GM12878 (cell line): ENCODE measurements around the gene ITPR3. TPM values are rescaled to one million over a fixed set of nuclear protein-coding genes. Genes with fewer than 3 reads are reported as not detected.

Source experiments
- ATAC-seq: fragments of 200-7000 bp; cut with Tn5 transposase; 3 replicates; pipeline ENCODE4 v1.9.1; 2020; ENCODE audit warnings: mild to moderate bottlenecking, moderate library complexity
- BruUV-seq: library from RNA; stranded (reverse); fragments of 400-500 nt; replicated peaks from 2 replicates; lab custom pipeline; 2021; lab: Mats Ljungman, UMichigan
- CTCF ChIA-PET: fragments of 300-600 bp; sonication (Branson Sonifier 250); formaldehyde crosslinking; extraction: SDS; loops from one replicate; lab custom pipeline; 2021; ENCODE audit warnings: inconsistent platforms; lab: Yijun Ruan, JAX
- POLR2A ChIA-PET: fragments of 350-600 bp; formaldehyde crosslinking; extraction: SDS; loops from one replicate; lab custom pipeline; 2021; ENCODE audit warnings: inconsistent platforms; lab: Charles Lee
- RAD21 ChIA-PET: fragments of 300-600 bp; sonication (Branson Sonifier 250); formaldehyde crosslinking; loops from one replicate; lab custom pipeline; 2023; ENCODE audit warnings: antibody characterized with exemption; ENCODE audit not compliant: unreplicated experiment; lab: Charles Lee
- SMC1A ChIA-PET: fragments of 300-600 bp; sonication (Branson Sonifier 250); formaldehyde crosslinking; loops from one replicate; lab custom pipeline; 2023; ENCODE audit not compliant: unreplicated experiment, uncharacterized antibody; lab: Charles Lee
- DNase-seq: peaks from one replicate; pipeline ENCODE4 v3.0.0-alpha.2; 2011; ENCODE audit warnings: low read depth, low spot score
- FAIRE-seq: peaks from 3 replicates; lab custom pipeline; 2011; peaks lifted over from hg19 to GRCh38; lab: Jason Lieb, UNC
- H2AFZ ChIP-seq: 2 replicates; pipeline ENCODE4 v1.6.0; 2011; ENCODE audit warnings: low read depth, low read length, control low read depth; ENCODE audit not compliant: control insufficient read depth
- H3K27ac ChIP-seq: 2 replicates; pipeline ENCODE4 v1.5.1; 2011; ENCODE audit warnings: control low read depth; ENCODE audit not compliant: control insufficient read depth, insufficient read depth
- H3K27me3 ChIP-seq, 2 experiments: replicated peaks in 1 of 2; 2 replicates each; pipeline versions ENCODE4 v1.6.0 to v1.6.1; 2011; ENCODE audit warnings: low read length in 1 of 2; ENCODE audit not compliant: control insufficient read depth in 2 of 2, insufficient read depth in 2 of 2
- H3K36me3 ChIP-seq, 2 experiments: 2 replicates each; pipeline ENCODE4 v1.5.1; 2011; ENCODE audit warnings: low read length in 1 of 2; ENCODE audit not compliant: control insufficient read depth in 2 of 2, insufficient read depth in 2 of 2
- H3K4me1 ChIP-seq: 2 replicates; pipeline ENCODE4 v1.6.1; 2011; ENCODE audit warnings: mild to moderate bottlenecking, low read length, moderate library complexity, mixed read lengths; ENCODE audit not compliant: control insufficient read depth, insufficient read depth
- H3K4me2 ChIP-seq: 2 replicates; pipeline ENCODE4 v1.6.0; 2011; ENCODE audit warnings: control low read depth; ENCODE audit not compliant: control insufficient read depth, insufficient read depth
- H3K4me3 ChIP-seq: fragments of 200-600 bp; sonication (generic); 2 replicates; pipeline ENCODE4 v1.5.1; 2016
- H3K79me2 ChIP-seq: 2 replicates; pipeline ENCODE4 v1.6.0; 2011; ENCODE audit warnings: low read length; ENCODE audit not compliant: control insufficient read depth, insufficient read depth
- H3K9ac ChIP-seq: 2 replicates; pipeline ENCODE4 v1.8.0; 2011; ENCODE audit warnings: low read length, control low read depth, mixed read lengths; ENCODE audit not compliant: control insufficient read depth, insufficient read depth
- H3K9me3 ChIP-seq: replicated peaks from 3 replicates; pipeline ENCODE4 v1.5.1; 2011; ENCODE audit warnings: mild to moderate bottlenecking, low read length; ENCODE audit not compliant: control insufficient read depth, insufficient read depth
- H4K20me1 ChIP-seq: 2 replicates; pipeline ENCODE4 v1.6.0; 2011; ENCODE audit not compliant: control insufficient read depth, insufficient read depth
- ATF2 ChIP-seq: IDR thresholded peaks from 2 replicates; pipeline ENCODE4 v1.6.1; 2012; ENCODE audit warnings: low read length, inconsistent platforms
- BMI1 ChIP-seq: fragments of 450-650 bp; IDR thresholded peaks from 2 replicates; pipeline ENCODE4 v1.6.1; 2016; ENCODE audit warnings: mild to moderate bottlenecking, moderate library complexity, borderline replicate concordance
- CHD1 ChIP-seq: IDR thresholded peaks from 2 replicates; pipeline ENCODE4 v1.6.1; 2012; ENCODE audit warnings: low read depth, low read length, improper control_type of control experiment
- E2F8 ChIP-seq: fragments of 450-650 bp; IDR thresholded peaks from 2 replicates; pipeline ENCODE4 v1.6.1; 2018; ENCODE audit warnings: mild to moderate bottlenecking, low read depth, moderate library complexity; ENCODE audit not compliant: partially characterized antibody
- EP300 ChIP-seq, 2 experiments: fragments of 150-350 bp in 1 of 2; IDR thresholded peaks; 2 replicates each; pipeline ENCODE4 v1.6.1; 2011 to 2012; ENCODE audit warnings: low read depth in 2 of 2, low read length in 2 of 2, borderline replicate concordance in 1 of 2, improper control_type of control experiment in 1 of 2, inconsistent platforms in 1 of 2; ENCODE audit not compliant: control insufficient read depth in 1 of 2
- FOXK2 ChIP-seq: fragments of 450-650 bp; IDR thresholded peaks from 2 replicates; pipeline ENCODE4 v1.6.1; 2017; ENCODE audit warnings: mild to moderate bottlenecking, moderate library complexity
- IRF5 ChIP-seq: fragments of 450-650 bp; IDR thresholded peaks from 2 replicates; pipeline ENCODE4 v1.6.1; 2017; ENCODE audit warnings: borderline replicate concordance
- KAT2A ChIP-seq: conservative IDR thresholded peaks from 2 replicates; pipeline ENCODE4 v1.6.1; 2011; ENCODE audit warnings: low read depth, low read length; ENCODE audit not compliant: control insufficient read depth
- MTA2 ChIP-seq: fragments of 450-650 bp; IDR thresholded peaks from 2 replicates; pipeline ENCODE4 v1.6.1; 2016; ENCODE audit warnings: low read depth, mild to moderate bottlenecking, moderate library complexity
- NR2F1 ChIP-seq: fragments of 450-650 bp; conservative IDR thresholded peaks from 2 replicates; pipeline ENCODE4 v1.6.1; 2017; ENCODE audit warnings: mild to moderate bottlenecking
- RFX5 ChIP-seq: IDR thresholded peaks from 2 replicates; pipeline ENCODE4 v1.6.1; 2011; ENCODE audit warnings: low read depth, low read length, improper control_type of control experiment
- SMAD5 ChIP-seq: IDR thresholded peaks from 2 replicates; pipeline ENCODE4 v1.6.1; 2016; ENCODE audit warnings: antibody characterized with exemption, low read depth
- TCF3 ChIP-seq: IDR thresholded peaks from 2 replicates; pipeline ENCODE4 v1.6.1; 2012; ENCODE audit warnings: low read depth, mild to moderate bottlenecking, low read length, borderline replicate concordance; ENCODE audit not compliant: insufficient read depth
- USF1 ChIP-seq: IDR thresholded peaks from 2 replicates; pipeline ENCODE4 v1.6.1; 2011; ENCODE audit warnings: borderline replicate concordance, low read depth, mild to moderate bottlenecking, moderate library complexity, mixed read lengths, low read length; ENCODE audit not compliant: insufficient read depth; ENCODE audit errors: extremely low read length
- USF2 ChIP-seq: IDR thresholded peaks from 2 replicates; pipeline ENCODE4 v1.6.1; 2011; ENCODE audit warnings: low read depth, low read length, improper control_type of control experiment, borderline replicate concordance
- WGBS: methylation state at CpG from one replicate; pipeline ENCODE4 v1.1.6; 2016; ENCODE audit warnings: low lambda C conversion rate; ENCODE audit not compliant: insufficient replicate concordance, insufficient coverage; ENCODE audit errors: missing lambda C conversion rate; 5-methylcytosine and 5-hydroxymethylcytosine counted together
- in situ Hi-C: fragments of 300-500 bp; cut with MboI; formaldehyde crosslinking; loops from 9 replicates; pipeline ENCODE4 v1.14.3; 2018; ENCODE audit warnings: mixed read lengths
- intact Hi-C: fragments of 100-400 bp; cut with micrococcal nuclease; formaldehyde crosslinking; loops from one replicate; pipeline ENCODE4 v1.14.2; 2022; ENCODE audit not compliant: unreplicated experiment
- polyA plus RNA-seq, 11 experiments: library from polyadenylated mRNA; depleted of rRNA in 4 of 11; unstranded in 6 of 11; stranded (reverse) in 5 of 11; fragments of >200 nt; fragmentation: Nextera tagmentation in 4 of 11; fragmentation: Illumina TruSeq in 1 of 11; extraction: Ambion mirVana in 4 of 11; extraction: Trizol in 1 of 11; gene quantifications; 1 replicate in 1 of 11; 2 replicates in 10 of 11; pipeline versions ENCODE4 v1.2.1 to v1.2.3, GENCODE V29; 2011 to 2016; ENCODE audit warnings: inconsistent platforms in 2 of 11, missing spikeins in 2 of 11, low read depth in 1 of 11
- total RNA-seq, 4 experiments: library from RNA; depleted of rRNA in 3 of 4; stranded (reverse); fragments of >200 nt in 3 of 4; fragmentation: Illumina TruSeq in 1 of 4; extraction: Trizol in 1 of 4; gene quantifications; 2 replicates each; pipeline versions ENCODE4 v1.2.1 to v1.2.3, GENCODE V29; 2013 to 2021

Gene ITPR3
- total and polyA plus RNA-seq, 10 of the 15 experiments (the other 5 are each of a cell fraction or from before 2014, with no cell fraction given), result 0.32 to 34.0 (median 11.9) TPM

- TF ChIP-seq ATF2, result no peak
- no peak for TF ChIP-seq CHD1
- TF ChIP-seq USF1, result no peak
- TF ChIP-seq EP300 (IDR thresholded peaks at IDR 0.05; ENCODE audit: borderline replicate concordance in 1 of 2, control insufficient read depth in 1 of 2, low read depth in 2 of 2, low read length in 2 of 2), result no peak
- TF ChIP-seq BMI1, result no peak
- no peak for TF ChIP-seq RFX5
Measured at GRCh38 chr6:33659986-33660385, 38.9 kb downstream of the ITPR3 start (continued).

- Histone ChIP-seq H3K36me3 (peaks cover 8 to 33% of the 10 kb centered on the region in 2 experiments; a peak in 3 of 4 replicates), H3K27ac (no peak overlapping the region), H3K4me2 (no peak overlapping the region), H3K79me2 (no peaks in the 10 kb centered on the region), H3K4me3 (no peak overlapping the region), H3K9me3 (no peaks in the 10 kb centered on the region), H4K20me1 (no peaks in the 10 kb centered on the region), H3K4me1 (no peaks in the 10 kb centered on the region), H3K9ac (no peak overlapping the region), H2AFZ (no peak overlapping the region), H3K27me3 (no peaks in the 10 kb centered on the region)
- no TSS peak for BruUV-seq
- intact Hi-C loops (no loop called here), in situ Hi-C loops (no loop called here)
- ChIA-PET SMC1A (interaction anchor here (0.7 kb wide), 1 partner anchor 29 kb away, joined by 3 read pairs; no protein-coding TSS in a partner anchor), CTCF (no interaction called here), POLR2A (interaction anchor here (1.1 kb wide), 1 partner anchor 39 kb away, joined by 3 read pairs; no protein-coding TSS in a partner anchor), RAD21 (no interaction called here)
- DNase-seq, result no peak
- no peak for FAIRE-seq
- no peak for ATAC-seq
- 96% methylated on average over 10 of the region's 10 CpGs for WGBS
- TF ChIP-seq USF2, result no peak
- no peak for TF ChIP-seq FOXK2
- no peak for TF ChIP-seq NR2F1
- TF ChIP-seq MTA2, result no peak
- no peak for TF ChIP-seq IRF5
- TF ChIP-seq E2F8, result no peak
- TF ChIP-seq KAT2A, result no peak
- no peak for TF ChIP-seq TCF3
- TF ChIP-seq SMAD5, result no peak
Measured at GRCh38 chr6:33661106-33661838, 40.1 kb downstream of the ITPR3 start.
